Esophagus muscularis mucosa (tissue), 4 donors: ENCODE measurements around the gene SPATA9.

ENCODE experiments used
- CTCF ChIP-seq, 3 experiments: fragments of 200-600 bp in 2 of 3; fragments of 450-650 bp in 1 of 3; sonication (generic) in 2 of 3; IDR thresholded peaks; one replicate each; pipeline ENCODE4 v1.5.1; 2017 to 2019; ENCODE audit warnings: antibody characterized with exemption in 3 of 3, mild to moderate bottlenecking in 2 of 3, moderate library complexity in 1 of 3
- EP300 ChIP-seq: sonication (generic); formaldehyde crosslinking; IDR thresholded peaks from one replicate; pipeline ENCODE4 v1.6.1; 2017; ENCODE audit warnings: antibody characterized with exemption
- POLR2A ChIP-seq: fragments of 450-650 bp; IDR thresholded peaks from one replicate; pipeline ENCODE4 v1.6.1; 2017; ENCODE audit warnings: antibody characterized with exemption, moderate library complexity, mild to moderate bottlenecking, low read depth
- POLR2AphosphoS5 ChIP-seq, 2 donors: sonication (generic); formaldehyde crosslinking; IDR thresholded peaks; one replicate each; pipeline ENCODE4 v1.6.1; 2017; ENCODE audit warnings: antibody characterized with exemption in 2 of 2

DNA sequence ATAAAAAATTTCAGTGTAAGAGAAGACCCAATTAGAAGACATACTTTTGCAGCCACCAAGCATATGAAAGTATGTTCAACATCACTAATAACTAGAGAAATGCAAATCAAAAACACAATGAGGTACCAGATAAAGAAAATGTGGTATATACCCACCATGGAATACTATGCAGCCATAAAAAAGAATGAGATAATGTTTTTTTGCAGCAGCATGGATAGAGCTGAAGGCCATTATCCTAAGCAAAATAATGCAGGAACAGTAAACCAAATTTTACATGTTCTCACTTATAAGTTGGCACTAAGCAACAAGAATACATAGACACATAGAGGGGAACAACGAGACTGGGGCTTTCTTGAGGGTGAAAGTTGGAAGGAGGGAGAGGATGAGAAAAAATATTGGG, 6.9 kb upstream of the SPATA9 start:
- TF ChIP-seq CTCF (IDR thresholded peaks at IDR 0.05) (no peak), EP300 (no peak), POLR2A (no peak), POLR2AphosphoS5 (IDR thresholded peaks at IDR 0.05) (no peak)
